Measurements from ENCODE around the gene SLC6A12.
"Not testable (repeated sequence)": the region's sequence is repeated elsewhere in the genome, so short reads cannot be mapped to it uniquely, and the experiment has no call there.

The SLC6A12 gene

DNA sequence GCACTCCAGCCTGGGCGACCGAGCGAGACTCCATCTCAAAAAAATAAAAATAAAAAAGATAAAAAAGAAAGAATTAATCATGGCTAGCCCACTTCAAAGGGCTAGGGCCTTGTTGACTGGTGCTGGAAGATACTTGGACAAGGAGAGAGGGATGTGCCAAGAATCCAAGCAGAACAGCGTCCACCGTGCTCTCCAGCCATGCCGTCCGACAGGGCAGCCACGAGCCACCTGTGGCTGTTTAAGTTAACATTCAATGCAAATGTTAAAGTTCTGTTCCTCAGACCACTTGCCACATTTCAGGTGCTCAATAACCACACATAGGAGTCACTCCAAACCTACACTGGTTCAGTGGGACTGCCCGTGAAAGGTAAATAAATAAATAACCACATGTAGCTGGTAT lies 27.3 kb upstream of the SLC6A12 start:
- no peak for TF ChIP-seq CTCF (IDR thresholded peaks at IDR 0.05)
- TF ChIP-seq ZFX (IDR thresholded peaks at IDR 0.05; ENCODE audit: borderline replicate concordance) = no peak
- H3K27ac ChIP-seq = no peak overlapping the region

GRCh38 chr12:240566-240965 lies 26.6 kb upstream of the SLC6A12 start:
- no peak overlapping the region for H3K27ac ChIP-seq
- TF ChIP-seq CTCF (IDR thresholded peaks at IDR 0.05) = no peak
- TF ChIP-seq ZFX (IDR thresholded peaks at IDR 0.05; ENCODE audit: borderline replicate concordance) = no peak

- TF ChIP-seq CTCF (IDR thresholded peaks at IDR 0.05) (no peak), ZFX (IDR thresholded peaks at IDR 0.05; ENCODE audit: borderline replicate concordance) (no peak)
- H3K27ac ChIP-seq = no peak overlapping the region
These were observed 24.9 kb upstream of the SLC6A12 start for GRCh38 chr12:238736-239398.

DNA sequence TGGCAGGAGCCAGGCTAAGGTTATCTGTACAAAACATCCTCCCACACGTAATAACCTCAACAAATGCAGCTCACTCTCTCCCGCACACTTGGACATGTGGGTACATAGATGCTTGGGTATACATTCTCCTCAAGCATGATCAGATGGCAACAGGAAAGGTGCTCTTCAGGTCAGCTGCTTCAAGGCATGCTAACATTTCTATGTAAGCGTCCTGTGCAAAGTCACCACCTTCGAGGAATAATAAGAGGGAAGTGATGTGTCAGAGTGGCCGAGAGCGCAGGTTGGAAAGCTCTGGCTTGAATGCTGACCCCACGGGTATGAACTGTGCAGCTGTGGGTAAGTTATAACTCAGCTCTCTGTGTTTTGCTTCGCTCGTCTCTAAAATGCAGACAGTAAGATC lies 24.2 kb upstream of the SLC6A12 start:
- TF ChIP-seq CTCF (IDR thresholded peaks at IDR 0.05) (no peak), ZFX (IDR thresholded peaks at IDR 0.05; ENCODE audit: borderline replicate concordance) (no peak)

DNA sequence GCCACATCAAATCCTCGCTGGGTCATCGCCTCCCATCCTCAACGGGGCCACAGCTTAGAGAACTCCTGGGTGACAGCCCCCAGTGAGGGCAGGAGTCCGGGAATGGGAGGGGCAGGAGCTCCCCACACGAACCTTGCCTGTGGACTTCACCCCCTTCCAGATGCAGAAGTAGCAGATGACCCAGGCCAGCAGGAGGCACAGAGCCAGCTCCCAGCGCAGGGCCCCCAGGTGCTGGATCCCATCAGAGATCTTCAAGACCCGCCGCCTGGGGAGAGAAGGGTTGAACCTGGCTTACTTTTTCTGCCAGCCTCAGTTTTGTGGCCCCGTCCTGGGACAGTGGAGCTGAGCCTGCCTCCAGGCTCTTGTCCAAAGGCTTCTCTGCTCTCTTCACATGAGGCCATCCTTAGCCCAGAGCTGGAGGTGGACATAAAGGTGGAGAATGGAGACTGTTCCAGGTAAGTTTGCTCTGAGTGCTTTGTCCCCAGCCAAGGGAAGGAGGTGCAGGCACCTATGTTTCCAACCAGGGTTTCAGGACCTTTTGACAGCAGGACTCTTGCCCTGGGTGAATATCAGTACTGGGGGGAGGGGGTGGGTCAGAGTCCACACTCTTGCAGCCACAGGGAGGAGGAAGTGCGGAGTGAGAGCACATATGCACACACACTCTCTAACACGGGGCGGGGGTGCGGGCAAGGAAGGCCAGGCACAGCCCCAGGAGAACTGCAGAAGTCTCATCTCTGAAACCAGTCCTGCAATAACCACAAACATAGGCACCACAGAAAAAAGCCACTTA lies 23.3 kb upstream of the SLC6A12 start:
- TF ChIP-seq CTCF (IDR thresholded peaks at IDR 0.05) = no peak
- no peak for TF ChIP-seq ZFX (IDR thresholded peaks at IDR 0.05; ENCODE audit: borderline replicate concordance)
- H3K27ac ChIP-seq = no peak overlapping the region

More for the DNA sequence above, 24.2 kb upstream of the SLC6A12 start:
- no peak overlapping the region for H3K27ac ChIP-seq

GRCh38 chr12:236445-236844 lies 22.5 kb upstream of the SLC6A12 start:
- H3K27ac ChIP-seq = no peak overlapping the region

DNA sequence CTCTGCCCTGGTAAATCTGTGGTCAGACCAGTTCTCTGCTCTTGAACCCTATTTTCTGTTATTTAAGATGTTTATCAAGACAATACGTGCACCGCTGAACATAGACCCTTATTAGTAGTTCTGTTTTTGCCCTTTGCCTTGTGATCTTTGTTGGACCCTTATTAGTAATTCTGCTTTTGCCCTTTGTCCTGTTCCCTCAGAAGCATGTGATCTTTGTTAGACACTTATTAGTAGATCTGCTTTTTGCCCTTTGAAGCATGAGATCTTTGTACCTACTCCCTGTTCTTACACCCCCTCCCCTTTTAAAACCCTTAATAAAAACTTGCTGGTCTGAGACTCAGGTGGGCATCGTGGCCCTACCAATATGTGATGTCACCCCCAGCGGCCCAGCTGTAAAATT lies 22.0 kb upstream of the SLC6A12 start:
- H3K27ac ChIP-seq = not testable (repeated sequence)

More at GRCh38 chr12:236445-236844, 22.5 kb upstream of the SLC6A12 start:
- TF ChIP-seq CTCF (IDR thresholded peaks at IDR 0.05) = no peak
- TF ChIP-seq ZFX (IDR thresholded peaks at IDR 0.05; ENCODE audit: borderline replicate concordance) = no peak

Data from 22Rv1 (cell line).